BJ (cell line): ENCODE data around the gene SEMA6A. TPM values are rescaled to one million over a fixed set of nuclear protein-coding genes. Genes with fewer than 3 reads are reported as not detected.

Experiments
- CTCF ChIA-PET: fragments of 350-600 bp; formaldehyde crosslinking; extraction: SDS; loops from one replicate; lab custom pipeline; 2021; ENCODE audit warnings: antibody characterized with exemption, inconsistent platforms; lab: Yijun Ruan, JAX
- POLR2A ChIA-PET: fragments of 300-600 bp; sonication (Branson Sonifier 250); formaldehyde crosslinking; extraction: SDS; loops from one replicate; lab custom pipeline; 2021; ENCODE audit warnings: antibody characterized with exemption; lab: Charles Lee
- DNase-seq: peaks from one replicate; pipeline ENCODE4 v3.0.0-alpha.2; 2011; ENCODE audit warnings: low read depth
- H3K27me3 ChIP-seq: 2 replicates; pipeline ENCODE4 v1.6.0; 2011; ENCODE audit warnings: low read length; ENCODE audit not compliant: control insufficient read depth, insufficient read depth
- H3K36me3 ChIP-seq: 2 replicates; pipeline ENCODE4 v1.5.1; 2011; ENCODE audit warnings: low read length; ENCODE audit not compliant: control insufficient read depth, insufficient read depth
- H3K4me3 ChIP-seq: 2 replicates; pipeline ENCODE4 v1.5.1; 2011; ENCODE audit warnings: low read depth, mild to moderate bottlenecking, control low read depth, low read length
- polyA plus RNA-seq: library from polyadenylated mRNA; depleted of rRNA; stranded (reverse); fragments of >200 nt; gene quantifications from 2 replicates; pipeline ENCODE4 v1.2.3, GENCODE V29; 2011
- TF ChIP-seq, protein P1 (sequence below): IDR thresholded peaks from 2 replicates; pipeline ENCODE4 v1.5.1; 2011; ENCODE audit warnings: low read depth, mild to moderate bottlenecking, control low read depth, inconsistent platforms, low read length, moderate library complexity; ENCODE audit not compliant: insufficient read depth

Gene SEMA6A
- polyA plus RNA-seq, 1 experiment = 0.34 TPM

DNA sequence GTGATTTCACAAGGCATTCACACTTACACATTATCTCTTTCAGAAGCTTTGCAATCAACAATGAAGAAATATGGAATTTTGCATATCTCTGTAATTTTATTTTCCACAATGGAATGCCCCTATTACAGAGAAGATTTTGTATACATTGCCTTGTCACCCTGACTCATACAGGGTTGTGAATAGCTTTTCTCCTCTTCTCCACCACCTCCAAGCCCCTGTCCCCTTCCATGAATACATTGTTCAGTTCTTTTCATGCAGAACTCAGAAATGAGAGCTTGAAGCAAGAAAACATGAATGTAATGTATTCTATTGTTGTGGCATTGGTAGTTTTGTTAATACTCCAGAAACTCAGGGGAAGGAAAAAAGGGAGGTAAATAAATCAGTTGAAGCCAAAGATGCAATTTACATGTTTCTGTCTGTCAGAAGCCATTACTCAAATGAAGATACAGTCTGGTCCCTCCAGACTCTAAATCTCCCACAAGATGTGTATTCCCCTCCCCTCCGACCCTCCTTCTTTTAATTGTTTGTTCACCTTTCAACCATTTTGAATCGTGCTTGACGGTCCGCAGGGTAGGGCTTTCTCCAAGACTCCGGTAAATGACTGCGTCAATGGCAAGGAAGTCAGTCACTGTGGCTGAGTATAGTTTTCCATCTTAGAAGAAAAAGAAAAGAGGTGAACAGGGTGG, 86.1 kb downstream of the SEMA6A start:
- no peaks in the 10 kb centered on the region for H3K36me3 ChIP-seq
- CTCF ChIA-PET = no interaction called here
- no peak for DNase-seq

DNA sequence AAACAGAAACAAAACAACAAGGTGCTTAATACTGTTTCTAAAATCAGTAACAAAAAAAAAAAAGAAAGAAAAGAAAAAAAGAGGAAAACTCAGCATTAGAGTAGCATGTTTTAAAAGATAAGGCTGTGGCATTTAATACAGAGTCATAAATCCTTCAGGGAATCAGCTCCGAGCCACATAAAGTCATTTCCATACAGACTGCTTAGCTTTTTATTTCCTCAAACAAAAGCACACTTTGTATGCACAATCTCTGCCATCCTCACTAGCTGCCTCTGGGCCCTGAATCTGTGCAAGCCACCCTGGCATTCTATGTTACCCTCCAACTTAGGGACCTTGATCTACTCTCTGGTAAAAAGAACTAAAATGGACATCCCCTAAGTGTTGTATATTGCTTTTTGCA, 87.6 kb downstream of the SEMA6A start:
- H3K36me3 ChIP-seq = no peaks in the 10 kb centered on the region
- TF ChIP-seq, protein P1, sequence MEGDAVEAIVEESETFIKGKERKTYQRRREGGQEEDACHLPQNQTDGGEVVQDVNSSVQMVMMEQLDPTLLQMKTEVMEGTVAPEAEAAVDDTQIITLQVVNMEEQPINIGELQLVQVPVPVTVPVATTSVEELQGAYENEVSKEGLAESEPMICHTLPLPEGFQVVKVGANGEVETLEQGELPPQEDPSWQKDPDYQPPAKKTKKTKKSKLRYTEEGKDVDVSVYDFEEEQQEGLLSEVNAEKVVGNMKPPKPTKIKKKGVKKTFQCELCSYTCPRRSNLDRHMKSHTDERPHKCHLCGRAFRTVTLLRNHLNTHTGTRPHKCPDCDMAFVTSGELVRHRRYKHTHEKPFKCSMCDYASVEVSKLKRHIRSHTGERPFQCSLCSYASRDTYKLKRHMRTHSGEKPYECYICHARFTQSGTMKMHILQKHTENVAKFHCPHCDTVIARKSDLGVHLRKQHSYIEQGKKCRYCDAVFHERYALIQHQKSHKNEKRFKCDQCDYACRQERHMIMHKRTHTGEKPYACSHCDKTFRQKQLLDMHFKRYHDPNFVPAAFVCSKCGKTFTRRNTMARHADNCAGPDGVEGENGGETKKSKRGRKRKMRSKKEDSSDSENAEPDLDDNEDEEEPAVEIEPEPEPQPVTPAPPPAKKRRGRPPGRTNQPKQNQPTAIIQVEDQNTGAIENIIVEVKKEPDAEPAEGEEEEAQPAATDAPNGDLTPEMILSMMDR = no peak
- no peaks in the 10 kb centered on the region for H3K27me3 ChIP-seq
- CTCF ChIA-PET = no interaction called here
- H3K4me3 ChIP-seq = no peak overlapping the region
- no peak for DNase-seq
- POLR2A ChIA-PET = no interaction called here

More for the DNA sequence above, 86.1 kb downstream of the SEMA6A start:
- Histone ChIP-seq H3K4me3 (no peak overlapping the region), H3K27me3 (no peaks in the 10 kb centered on the region)
- POLR2A ChIA-PET = no interaction called here
- TF ChIP-seq, protein P1 = no peak

DNA sequence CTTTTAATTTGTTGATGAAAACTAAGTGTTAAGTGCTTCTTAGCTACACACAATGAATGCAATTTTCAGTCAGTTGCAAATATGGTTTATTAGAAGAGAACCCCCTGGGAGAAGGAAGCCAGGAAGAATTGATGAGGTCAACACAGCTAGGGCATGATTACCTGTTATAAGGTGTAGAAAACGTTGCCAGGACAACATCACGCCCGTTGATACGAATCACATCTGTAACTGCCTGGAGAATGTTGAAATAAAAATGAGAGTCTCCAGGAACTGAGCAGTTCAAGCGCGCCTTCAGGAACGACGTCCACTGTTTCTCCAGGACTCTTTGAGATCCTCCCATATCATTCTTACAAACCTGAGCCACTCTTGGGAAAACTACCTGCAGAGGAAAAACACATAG, 88.0 kb downstream of the SEMA6A start:
- TF ChIP-seq, protein P1 = no peak
- DNase-seq = no peak
- H3K4me3 ChIP-seq = no peak overlapping the region
- no peaks in the 10 kb centered on the region for H3K27me3 ChIP-seq
- POLR2A ChIA-PET = no interaction called here
- CTCF ChIA-PET = no interaction called here
- no peaks in the 10 kb centered on the region for H3K36me3 ChIP-seq

DNA sequence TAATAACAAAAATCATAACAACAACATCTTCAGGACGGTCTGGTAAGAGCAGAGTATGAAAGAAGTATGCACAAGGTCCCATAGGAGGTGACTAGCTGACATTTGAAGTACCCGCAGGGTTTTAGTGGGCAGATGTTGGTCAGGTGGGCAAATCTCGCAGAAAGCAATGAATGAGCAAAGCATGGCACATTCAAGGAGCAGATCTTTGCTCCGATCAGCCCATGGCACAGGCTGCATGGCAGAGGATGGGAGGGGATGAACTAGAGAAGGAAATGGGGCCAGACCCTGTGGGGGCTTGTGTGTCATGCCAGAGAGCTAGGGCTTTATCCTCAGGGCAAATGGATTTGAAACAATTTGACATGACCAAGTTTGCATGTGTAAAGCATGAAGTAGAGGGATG, 90.0 kb downstream of the SEMA6A start:
- H3K27me3 ChIP-seq = no peaks in the 10 kb centered on the region
- H3K4me3 ChIP-seq = no peak overlapping the region
- DNase-seq = no peak
- ChIA-PET POLR2A (no interaction called here), CTCF (no interaction called here)
- no peaks in the 10 kb centered on the region for H3K36me3 ChIP-seq
- TF ChIP-seq, protein P1 = no peak

DNA sequence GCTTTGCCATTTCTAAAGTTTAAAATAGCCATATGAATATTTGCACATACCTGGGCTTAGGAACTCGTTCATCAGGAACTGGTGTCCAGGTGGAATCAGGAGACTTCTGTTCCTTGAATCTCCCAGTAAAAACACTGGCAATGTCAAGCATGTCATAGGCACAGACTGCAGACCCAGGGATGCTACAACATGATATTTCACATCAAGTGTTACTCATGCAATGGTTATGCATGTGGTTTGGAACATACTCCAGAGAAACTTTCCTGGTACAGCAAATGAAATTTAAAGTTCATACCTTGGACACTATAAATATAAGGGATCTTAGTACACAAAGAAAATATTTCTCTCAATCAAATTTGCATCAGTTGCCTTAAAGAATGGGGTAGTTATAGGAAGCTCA, 92.2 kb downstream of the SEMA6A start:
- POLR2A ChIA-PET = interaction anchor here (0.6 kb wide), 1 partner anchor 87 kb away, joined by 6 read pairs; no protein-coding TSS in a partner anchor
- TF ChIP-seq, protein P1 = no peak
- Histone ChIP-seq H3K36me3 (no peaks in the 10 kb centered on the region), H3K27me3 (no peaks in the 10 kb centered on the region), H3K4me3 (no peak overlapping the region)
- no peak for DNase-seq
- CTCF ChIA-PET = no interaction called here
